PC-3 (cell line): ENCODE results near the gene PRM2. TPM values are rescaled to one million over a fixed set of nuclear protein-coding genes. Genes with fewer than 3 reads are reported as not detected.

ENCODE experiments used
- ATAC-seq: fragments of 200-7000 bp; cut with Tn5 transposase; 2 replicates; pipeline ENCODE4 v1.9.1; 2020; ENCODE audit warnings: mild to moderate bottlenecking, moderate library complexity
- BruUV-seq: library from RNA; stranded (reverse); fragments of 400-500 nt; replicated peaks from 2 replicates; lab custom pipeline; 2021; lab: Mats Ljungman, UMichigan
- CTCF ChIA-PET: fragments of 300-600 bp; sonication (Branson Sonifier 250); formaldehyde crosslinking; loops from one replicate; lab custom pipeline; 2022; ENCODE audit warnings: antibody characterized with exemption; lab: Charles Lee
- POLR2A ChIA-PET: fragments of 300-600 bp; sonication (Branson Sonifier 250); formaldehyde crosslinking; loops from one replicate; lab custom pipeline; 2022; ENCODE audit warnings: antibody characterized with exemption; ENCODE audit not compliant: unreplicated experiment; lab: Charles Lee
- DNase-seq: peaks from one replicate; pipeline ENCODE4 v3.0.0-alpha.2; 2015
- H2AFZ ChIP-seq: fragments of 300-600 bp; sonication (generic); 2 replicates; pipeline ENCODE4 v1.6.0; 2016; ENCODE audit warnings: antibody characterized with exemption, low read length
- H3F3A ChIP-seq: fragments of 300-600 bp; sonication (generic); one replicate; pipeline ENCODE4 v1.6.0; 2017; ENCODE audit warnings: antibody characterized with exemption, low read length, control low read depth, mild to moderate bottlenecking; ENCODE audit not compliant: unreplicated experiment
- H3K27ac ChIP-seq: fragments of 300-600 bp; sonication (generic); 2 replicates; pipeline ENCODE4 v1.5.1; 2016; ENCODE audit warnings: mild to moderate bottlenecking, low read length
- H3K27me3 ChIP-seq: fragments of 300-600 bp; sonication (generic); 2 replicates; pipeline ENCODE4 v1.6.1; 2016; ENCODE audit warnings: low read length, mixed read lengths
- H3K36me3 ChIP-seq: fragments of 300-600 bp; sonication (generic); 2 replicates; pipeline ENCODE4 v1.6.1; 2016; ENCODE audit warnings: low read depth, mixed run types, low read length, mixed read lengths
- H3K4me1 ChIP-seq: fragments of 300-600 bp; sonication (generic); 2 replicates; pipeline ENCODE4 v1.5.1; 2016; ENCODE audit warnings: low read length; ENCODE audit not compliant: insufficient read depth
- H3K4me2 ChIP-seq: fragments of 300-600 bp; sonication (generic); 2 replicates; pipeline ENCODE4 v1.6.0; 2016; ENCODE audit warnings: low read length
- H3K4me3 ChIP-seq: fragments of 300-600 bp; sonication (generic); 2 replicates; pipeline ENCODE4 v1.5.1; 2016; ENCODE audit warnings: mild to moderate bottlenecking, low read length, mixed read lengths
- H3K79me2 ChIP-seq: fragments of 300-600 bp; sonication (generic); 2 replicates; pipeline ENCODE4 v1.6.1; 2017; ENCODE audit warnings: low read length, mixed read lengths
- H3K9ac ChIP-seq: fragments of 300-600 bp; sonication (generic); 2 replicates; pipeline ENCODE4 v1.6.0; 2016; ENCODE audit warnings: mild to moderate bottlenecking, low read length
- H3K9me2 ChIP-seq: fragments of 300-600 bp; sonication (generic); replicated peaks from 2 replicates; pipeline ENCODE4 v1.6.1; 2016; ENCODE audit warnings: mixed run types, low read length, mixed read lengths
- H3K9me3 ChIP-seq: fragments of 300-600 bp; sonication (generic); 2 replicates; pipeline ENCODE4 v1.6.1; 2016; ENCODE audit warnings: low read length, mixed read lengths
- H4K20me1 ChIP-seq: fragments of 300-600 bp; sonication (generic); 2 replicates; pipeline ENCODE4 v1.6.1; 2016; ENCODE audit warnings: low read length, mixed read lengths
- EZH2 ChIP-seq: fragments of 300-600 bp; sonication (generic); IDR thresholded peaks from one replicate; pipeline ENCODE4 v1.6.1; 2017; ENCODE audit warnings: antibody characterized with exemption, mild to moderate bottlenecking, low read length; ENCODE audit not compliant: unreplicated experiment
- EZH2phosphoT487 ChIP-seq: fragments of 300-600 bp; sonication (generic); IDR thresholded peaks from 2 replicates; pipeline ENCODE4 v1.6.1; 2018; ENCODE audit warnings: mild to moderate bottlenecking, antibody characterized with exemption, low read length, borderline replicate concordance
- intact Hi-C: fragments of 100-400 bp; cut with micrococcal nuclease; formaldehyde crosslinking; loops from 2 replicates; pipeline ENCODE4 v1.9.0; 2023
- total RNA-seq: library from RNA; depleted of rRNA; stranded (reverse); fragments of >200 nt; gene quantifications from 2 replicates; pipeline ENCODE4 v1.2.3, GENCODE V29; 2014
- TF ChIP-seq, protein P1 (sequence below): fragments of 300-600 bp; sonication (generic); conservative IDR thresholded peaks from 2 replicates; pipeline ENCODE4 v1.5.1; 2017; ENCODE audit warnings: antibody characterized with exemption, low read depth, mild to moderate bottlenecking, low read length

PRM2 gene
- total RNA-seq, 1 experiment from 2014 or later: not detected

DNA sequence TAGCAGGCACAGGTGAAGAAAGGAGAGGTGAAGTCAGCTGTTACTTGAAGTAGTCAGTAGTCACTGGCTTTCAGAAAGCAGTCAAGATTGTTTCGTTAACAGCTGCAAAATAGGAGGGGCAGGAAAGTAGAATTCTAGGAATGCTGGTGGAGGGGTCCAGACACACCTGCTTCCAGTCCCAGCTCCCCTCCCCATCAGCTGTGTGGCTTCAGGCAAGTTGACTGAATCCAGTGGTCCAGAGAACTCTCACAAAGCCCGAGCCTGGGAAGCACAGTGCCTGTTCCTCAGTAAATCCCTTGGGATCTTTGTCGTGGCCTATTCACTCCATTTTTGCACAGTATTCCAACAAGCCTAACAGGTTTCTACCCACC lies 15.7 kb downstream of the PRM2 start:
- no peaks in the 10 kb centered on the region for H3K27me3 ChIP-seq
- DNase-seq (no peak), ATAC-seq (no peak)
- peaks cover 4% of the 10 kb centered on the region for H3K4me1 ChIP-seq
- TF ChIP-seq, protein P1, sequence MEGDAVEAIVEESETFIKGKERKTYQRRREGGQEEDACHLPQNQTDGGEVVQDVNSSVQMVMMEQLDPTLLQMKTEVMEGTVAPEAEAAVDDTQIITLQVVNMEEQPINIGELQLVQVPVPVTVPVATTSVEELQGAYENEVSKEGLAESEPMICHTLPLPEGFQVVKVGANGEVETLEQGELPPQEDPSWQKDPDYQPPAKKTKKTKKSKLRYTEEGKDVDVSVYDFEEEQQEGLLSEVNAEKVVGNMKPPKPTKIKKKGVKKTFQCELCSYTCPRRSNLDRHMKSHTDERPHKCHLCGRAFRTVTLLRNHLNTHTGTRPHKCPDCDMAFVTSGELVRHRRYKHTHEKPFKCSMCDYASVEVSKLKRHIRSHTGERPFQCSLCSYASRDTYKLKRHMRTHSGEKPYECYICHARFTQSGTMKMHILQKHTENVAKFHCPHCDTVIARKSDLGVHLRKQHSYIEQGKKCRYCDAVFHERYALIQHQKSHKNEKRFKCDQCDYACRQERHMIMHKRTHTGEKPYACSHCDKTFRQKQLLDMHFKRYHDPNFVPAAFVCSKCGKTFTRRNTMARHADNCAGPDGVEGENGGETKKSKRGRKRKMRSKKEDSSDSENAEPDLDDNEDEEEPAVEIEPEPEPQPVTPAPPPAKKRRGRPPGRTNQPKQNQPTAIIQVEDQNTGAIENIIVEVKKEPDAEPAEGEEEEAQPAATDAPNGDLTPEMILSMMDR: no peak
- TF ChIP-seq EZH2: no peak
- no peak for TF ChIP-seq EZH2phosphoT487
- no peaks in the 10 kb centered on the region for H3F3A ChIP-seq
- POLR2A ChIA-PET: no interaction called here
- no peaks in the 10 kb centered on the region for H4K20me1 ChIP-seq
- no peak overlapping the region for H3K27ac ChIP-seq
- peaks cover under 1% of the 10 kb centered on the region; the same call in 1 of the 2 replicates for H3K79me2 ChIP-seq
- H3K36me3 ChIP-seq: no peaks in the 10 kb centered on the region
- no peaks in the 10 kb centered on the region for H3K9me3 ChIP-seq
- no peak overlapping the region for H2AFZ ChIP-seq
- H3K9ac ChIP-seq: no peak overlapping the region
- H3K4me3 ChIP-seq: no peak overlapping the region
- intact Hi-C loops: no loop called here
- CTCF ChIA-PET: no interaction called here
- H3K9me2 ChIP-seq: no peaks in the 10 kb centered on the region
- BruUV-seq: no TSS peak
- no peak overlapping the region for H3K4me2 ChIP-seq

GRCh38 chr16:11259655-11260595 lies 16.4 kb downstream of the PRM2 start:
- BruUV-seq: no TSS peak
- CTCF ChIA-PET: no interaction called here

More at GRCh38 chr16:11259655-11260595, 16.4 kb downstream of the PRM2 start:
- Histone ChIP-seq H3K9me3 (no peaks in the 10 kb centered on the region), H3F3A (no peaks in the 10 kb centered on the region), H3K36me3 (no peaks in the 10 kb centered on the region), H3K4me3 (no peak overlapping the region), H4K20me1 (no peaks in the 10 kb centered on the region), H3K9ac (no peak overlapping the region), H3K9me2 (no peaks in the 10 kb centered on the region), H3K4me2 (no peak overlapping the region), H3K27ac (no peak overlapping the region), H2AFZ (no peak overlapping the region), H3K27me3 (no peaks in the 10 kb centered on the region), H3K4me1 (peaks cover 4% of the 10 kb centered on the region), H3K79me2 (peaks cover 7% of the 10 kb centered on the region)
- intact Hi-C loops: loop anchor here (5.0 to 10.0 kb wide), 2 partner anchors 97 to 125 kb away; no protein-coding TSS in a partner anchor
- POLR2A ChIA-PET: no interaction called here
- no peak for TF ChIP-seq EZH2phosphoT487
- TF ChIP-seq, protein P1: no peak
- no peak for TF ChIP-seq EZH2
- no peak for DNase-seq
- ATAC-seq: no peak
